Measurements from ENCODE around the gene CIT. TPM values are rescaled to one million over a fixed set of nuclear protein-coding genes. Genes with fewer than 3 reads are reported as not detected.

Gene CIT
- polyA plus RNA-seq (2013, experiment 1 of 2): 17.3 TPM
- 23.8 TPM for polyA plus RNA-seq (2013, experiment 2 of 2)

GRCh38 chr12:119876761-119877638 lies at the start of gene CIT:
Gene CIT (minus strand): TSS chr12:119877320. CDS start chr12:119876168, 1,152 bp downstream.
- WGBS: under 1% methylated on average over 56 of the region's 56 CpGs
- peak within 1 kb of the TSS; percentile 76 for H3K27ac ChIP-seq (ENCODE audit: low read depth, low read length)

DNA sequence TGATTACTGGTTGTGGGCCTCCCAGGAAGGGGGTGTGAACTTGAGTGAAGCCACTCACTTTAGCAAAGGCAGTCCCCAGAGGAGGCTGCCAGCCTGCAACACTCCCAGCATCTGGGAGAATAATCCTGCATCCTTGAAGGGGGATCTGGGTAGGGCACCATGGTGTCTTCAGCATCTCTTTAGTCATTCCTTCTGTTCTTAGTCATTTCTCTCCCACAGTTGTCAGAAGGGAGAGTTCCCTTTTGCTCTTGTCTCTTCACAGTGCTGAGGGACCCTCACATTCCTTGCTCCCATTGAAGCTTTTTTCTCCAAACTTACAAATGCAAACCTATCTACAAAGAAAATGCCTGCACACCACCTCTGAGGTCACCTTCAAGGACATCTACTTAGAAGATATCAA lies 48.1 kb upstream of the CIT start:
- H3K9me3 ChIP-seq (ENCODE audit: insufficient read depth, low read depth, low read length): peaks cover 3% of the 10 kb centered on the region; the same call in 1 of the 2 replicates
- no peaks in the 10 kb centered on the region for H3K27me3 ChIP-seq (ENCODE audit: insufficient read depth, low read length)
- H3K27ac ChIP-seq (ENCODE audit: low read depth, low read length): no peak overlapping the region
- H3K36me3 ChIP-seq (ENCODE audit: insufficient read depth, low read length): no peaks in the 10 kb centered on the region
- no peaks in the 10 kb centered on the region for H3K4me1 ChIP-seq (ENCODE audit: insufficient read depth, low read length)
- H3K9ac ChIP-seq (ENCODE audit: low read depth, low read length): no peak overlapping the region
- no peak overlapping the region for H3K4me3 ChIP-seq (ENCODE audit: low read length)

More at GRCh38 chr12:119876761-119877638, at the start of gene CIT:
- Histone ChIP-seq H3K9ac (ENCODE audit: low read depth, low read length) (peak within 1 kb of the TSS; percentile 85), H3K4me3 (ENCODE audit: low read length) (peak within 1 kb of the TSS; percentile 82), H3K9me3 (ENCODE audit: insufficient read depth, low read depth, low read length) (no peaks in the 10 kb centered on the region), H3K36me3 (ENCODE audit: insufficient read depth, low read length) (peaks cover 34% of the 10 kb centered on the region), H3K27me3 (ENCODE audit: insufficient read depth, low read length) (no peaks in the 10 kb centered on the region), H3K4me1 (ENCODE audit: insufficient read depth, low read length) (peaks cover 4% of the 10 kb centered on the region; the same call in 1 of the 2 replicates)

DNA sequence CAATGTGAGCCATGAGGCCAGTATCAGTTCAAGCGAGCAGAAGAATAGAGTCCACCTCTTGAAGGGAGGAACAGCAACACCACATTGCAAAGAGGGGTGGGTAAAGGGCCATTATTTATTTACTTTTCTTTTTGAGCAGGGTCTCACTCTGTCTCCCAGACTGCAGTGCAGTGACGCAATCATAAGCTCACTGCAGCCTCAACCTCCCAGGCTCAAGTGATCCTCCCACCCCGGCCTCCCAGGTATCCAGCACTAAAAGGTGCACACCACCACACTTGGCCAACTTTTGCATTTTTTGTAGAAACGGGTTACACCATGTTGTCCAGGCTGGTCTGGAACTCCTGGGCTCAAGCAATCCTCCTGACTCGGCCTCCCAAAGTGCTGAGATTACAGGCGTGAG lies 42.9 kb upstream of the CIT start:
- no peak overlapping the region for H3K4me3 ChIP-seq (ENCODE audit: low read length)
- no peaks in the 10 kb centered on the region for H3K4me1 ChIP-seq (ENCODE audit: insufficient read depth, low read length)
- 93% methylated on average over 6 of the region's 6 CpGs for WGBS
- no peaks in the 10 kb centered on the region for H3K27me3 ChIP-seq (ENCODE audit: insufficient read depth, low read length)
- no peak overlapping the region for H3K9ac ChIP-seq (ENCODE audit: low read depth, low read length)
- no peaks in the 10 kb centered on the region for H3K36me3 ChIP-seq (ENCODE audit: insufficient read depth, low read length)
- H3K27ac ChIP-seq (ENCODE audit: low read depth, low read length): no peak overlapping the region
- peaks cover 7% of the 10 kb centered on the region; the same call in 1 of the 2 replicates for H3K9me3 ChIP-seq (ENCODE audit: insufficient read depth, low read depth, low read length)

DNA sequence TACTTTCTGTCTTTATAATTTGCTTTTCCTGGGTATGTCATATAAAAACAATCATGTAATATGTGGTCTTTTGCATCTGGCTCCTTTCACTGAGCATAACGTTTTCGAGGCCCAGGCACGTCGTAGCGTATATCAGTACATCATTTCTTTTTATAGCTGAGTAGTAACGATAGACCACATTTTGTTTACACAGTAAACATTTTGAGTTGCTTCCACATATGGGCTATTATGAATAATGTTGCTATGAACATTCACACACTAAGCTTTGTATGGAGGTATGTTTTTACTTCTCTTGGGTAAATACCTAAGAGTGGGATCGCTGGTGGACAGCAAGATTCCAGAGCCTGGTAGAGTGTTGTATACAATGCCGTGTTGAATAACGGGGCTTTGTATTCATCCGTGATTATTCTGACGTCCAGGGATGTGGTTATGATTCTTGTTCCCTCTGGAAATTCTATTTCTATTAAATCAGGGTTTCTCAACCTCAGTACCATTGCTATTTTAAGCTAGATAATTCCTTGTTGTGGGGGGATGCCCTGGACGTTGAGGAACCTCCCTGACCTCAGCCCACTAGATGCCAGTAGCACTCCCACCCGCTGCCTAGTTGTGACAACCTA lies 38.9 kb upstream of the CIT start:
- no peaks in the 10 kb centered on the region for H3K27me3 ChIP-seq (ENCODE audit: insufficient read depth, low read length)
- peaks cover 7% of the 10 kb centered on the region; the same call in 1 of the 2 replicates for H3K9me3 ChIP-seq (ENCODE audit: insufficient read depth, low read depth, low read length)
- WGBS: 90% methylated on average over 13 of the region's 13 CpGs
- no peaks in the 10 kb centered on the region for H3K36me3 ChIP-seq (ENCODE audit: insufficient read depth, low read length)
- no peak overlapping the region for H3K4me3 ChIP-seq (ENCODE audit: low read length)
- H3K27ac ChIP-seq (ENCODE audit: low read depth, low read length): no peak overlapping the region
- H3K9ac ChIP-seq (ENCODE audit: low read depth, low read length): no peak overlapping the region
- no peaks in the 10 kb centered on the region for H3K4me1 ChIP-seq (ENCODE audit: insufficient read depth, low read length)

DNA sequence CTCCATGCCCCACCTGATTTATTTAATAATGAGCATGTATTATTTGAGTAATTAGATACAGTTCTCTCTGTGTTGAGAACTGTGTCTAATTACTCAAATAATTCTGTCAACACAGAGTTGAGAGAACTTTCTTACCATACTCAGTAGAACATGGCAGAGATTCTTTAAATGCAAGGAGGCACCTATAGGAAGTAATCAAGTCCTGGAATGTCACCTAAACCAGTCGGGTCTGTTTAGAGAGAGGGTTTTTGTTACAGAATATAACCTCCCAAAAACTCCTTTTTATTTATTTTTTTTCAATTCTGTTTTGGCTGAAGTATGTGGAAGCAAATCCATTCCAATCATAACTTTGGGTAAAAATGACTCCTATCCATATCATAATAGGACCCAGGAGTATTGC lies 37.5 kb upstream of the CIT start:
- WGBS: no CpG with 5 or more reads among the region's 1 CpG
- no peak overlapping the region for H3K4me3 ChIP-seq (ENCODE audit: low read length)
- no peaks in the 10 kb centered on the region for H3K36me3 ChIP-seq (ENCODE audit: insufficient read depth, low read length)
- no peak overlapping the region for H3K9ac ChIP-seq (ENCODE audit: low read depth, low read length)
- H3K27me3 ChIP-seq (ENCODE audit: insufficient read depth, low read length): no peaks in the 10 kb centered on the region
- no peaks in the 10 kb centered on the region for H3K4me1 ChIP-seq (ENCODE audit: insufficient read depth, low read length)
- no peak overlapping the region for H3K27ac ChIP-seq (ENCODE audit: low read depth, low read length)
- no peaks in the 10 kb centered on the region for H3K9me3 ChIP-seq (ENCODE audit: insufficient read depth, low read depth, low read length)

- Histone ChIP-seq H3K27me3 (ENCODE audit: insufficient read depth, low read length) (no peaks in the 10 kb centered on the region), H3K9ac (ENCODE audit: low read depth, low read length) (no peak overlapping the region), H3K9me3 (ENCODE audit: insufficient read depth, low read depth, low read length) (no peaks in the 10 kb centered on the region), H3K27ac (ENCODE audit: low read depth, low read length) (no peak overlapping the region), H3K36me3 (ENCODE audit: insufficient read depth, low read length) (no peaks in the 10 kb centered on the region), H3K4me1 (ENCODE audit: insufficient read depth, low read length) (no peaks in the 10 kb centered on the region), H3K4me3 (ENCODE audit: low read length) (no peak overlapping the region)
- 94% methylated on average over 6 of the region's 6 CpGs for WGBS
Measured at GRCh38 chr12:119913536-119914330, 36.6 kb upstream of the CIT start.

DNA sequence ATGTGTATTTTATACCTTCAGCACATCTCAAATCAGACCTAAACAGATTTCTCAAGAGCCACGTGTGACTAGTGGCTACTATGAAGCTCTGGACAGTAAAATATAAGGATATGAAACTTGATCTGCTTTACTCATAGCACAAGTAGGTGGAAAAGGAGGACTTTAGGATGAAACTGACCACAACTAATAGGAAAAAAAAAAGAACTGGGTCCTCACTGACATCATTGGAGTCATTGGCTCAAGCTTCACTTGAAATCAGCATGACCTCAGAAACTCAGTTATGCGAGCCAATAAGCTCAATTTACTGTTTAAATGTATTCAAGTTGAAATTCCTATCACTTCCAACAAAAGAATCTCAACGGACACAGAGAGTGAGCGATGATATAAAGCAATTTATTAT lies 34.1 kb upstream of the CIT start:
- no peak overlapping the region for H3K4me3 ChIP-seq (ENCODE audit: low read length)
- H3K36me3 ChIP-seq (ENCODE audit: insufficient read depth, low read length): no peaks in the 10 kb centered on the region
- H3K4me1 ChIP-seq (ENCODE audit: insufficient read depth, low read length): no peaks in the 10 kb centered on the region
- no peaks in the 10 kb centered on the region for H3K9me3 ChIP-seq (ENCODE audit: insufficient read depth, low read depth, low read length)
- no peak overlapping the region for H3K27ac ChIP-seq (ENCODE audit: low read depth, low read length)
- H3K27me3 ChIP-seq (ENCODE audit: insufficient read depth, low read length): no peaks in the 10 kb centered on the region
- WGBS: 96% methylated on average over 4 of the region's 4 CpGs
- no peak overlapping the region for H3K9ac ChIP-seq (ENCODE audit: low read depth, low read length)

DNA sequence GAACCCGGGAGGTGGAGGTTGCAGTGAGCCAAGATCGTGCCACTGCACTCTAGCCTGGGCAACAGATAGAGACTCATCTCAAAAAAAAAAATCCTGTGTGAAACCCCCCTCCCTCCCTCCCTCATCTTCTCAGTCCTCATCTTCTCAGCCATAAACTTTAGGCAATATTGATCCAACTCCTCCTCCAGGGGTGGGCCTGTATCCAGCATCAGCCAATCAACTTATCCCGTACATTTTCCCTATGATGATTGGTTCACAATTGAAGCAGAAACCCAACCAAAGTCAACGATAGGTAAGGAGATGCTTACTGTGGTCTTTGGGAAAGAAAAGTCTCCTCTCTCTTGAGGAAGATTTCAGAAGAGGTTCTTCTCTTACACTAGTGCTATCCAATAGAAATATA lies 33.5 kb upstream of the CIT start:
- no peak overlapping the region for H3K9ac ChIP-seq (ENCODE audit: low read depth, low read length)
- no peak overlapping the region for H3K27ac ChIP-seq (ENCODE audit: low read depth, low read length)
- WGBS: 100% methylated on average over 3 of the region's 4 CpGs
- H3K9me3 ChIP-seq (ENCODE audit: insufficient read depth, low read depth, low read length): no peaks in the 10 kb centered on the region
- H3K36me3 ChIP-seq (ENCODE audit: insufficient read depth, low read length): no peaks in the 10 kb centered on the region
- H3K27me3 ChIP-seq (ENCODE audit: insufficient read depth, low read length): no peaks in the 10 kb centered on the region
- no peaks in the 10 kb centered on the region for H3K4me1 ChIP-seq (ENCODE audit: insufficient read depth, low read length)
- no peak overlapping the region for H3K4me3 ChIP-seq (ENCODE audit: low read length)

- no peak overlapping the region for H3K9ac ChIP-seq (ENCODE audit: low read depth, low read length)
Measured at GRCh38 chr12:119902084-119902509, 25.0 kb upstream of the CIT start.

GRCh38 chr12:119901670-119902069 lies 24.6 kb upstream of the CIT start:
- WGBS: 74% methylated on average over 2 of the region's 2 CpGs
- H3K9ac ChIP-seq (ENCODE audit: low read depth, low read length): no peak overlapping the region
- no peaks in the 10 kb centered on the region for H3K27me3 ChIP-seq (ENCODE audit: insufficient read depth, low read length)
- H3K36me3 ChIP-seq (ENCODE audit: insufficient read depth, low read length): no peaks in the 10 kb centered on the region
- no peak overlapping the region for H3K4me3 ChIP-seq (ENCODE audit: low read length)
- H3K9me3 ChIP-seq (ENCODE audit: insufficient read depth, low read depth, low read length): no peaks in the 10 kb centered on the region
- H3K4me1 ChIP-seq (ENCODE audit: insufficient read depth, low read length): no peaks in the 10 kb centered on the region
- no peak overlapping the region for H3K27ac ChIP-seq (ENCODE audit: low read depth, low read length)

More at GRCh38 chr12:119902084-119902509, 25.0 kb upstream of the CIT start:
- no peak overlapping the region for H3K4me3 ChIP-seq (ENCODE audit: low read length)
- 10% methylated on average over 5 of the region's 5 CpGs for WGBS
- H3K27me3 ChIP-seq (ENCODE audit: insufficient read depth, low read length): no peaks in the 10 kb centered on the region
- no peaks in the 10 kb centered on the region for H3K4me1 ChIP-seq (ENCODE audit: insufficient read depth, low read length)
- H3K27ac ChIP-seq (ENCODE audit: low read depth, low read length): no peak overlapping the region
- no peaks in the 10 kb centered on the region for H3K36me3 ChIP-seq (ENCODE audit: insufficient read depth, low read length)
- no peaks in the 10 kb centered on the region for H3K9me3 ChIP-seq (ENCODE audit: insufficient read depth, low read depth, low read length)

GRCh38 chr12:119894916-119895315 lies 17.8 kb upstream of the CIT start:
- Histone ChIP-seq H3K4me3 (ENCODE audit: low read length) (no peak overlapping the region), H3K27me3 (ENCODE audit: insufficient read depth, low read length) (no peaks in the 10 kb centered on the region), H3K27ac (ENCODE audit: low read depth, low read length) (no peak overlapping the region), H3K9ac (ENCODE audit: low read depth, low read length) (no peak overlapping the region), H3K4me1 (ENCODE audit: insufficient read depth, low read length) (no peaks in the 10 kb centered on the region), H3K36me3 (ENCODE audit: insufficient read depth, low read length) (no peaks in the 10 kb centered on the region), H3K9me3 (ENCODE audit: insufficient read depth, low read depth, low read length) (no peaks in the 10 kb centered on the region)
- 92% methylated on average over 1 of the region's 1 CpG for WGBS
